HCT116 (cell line): Measurements from ENCODE around the gene AGBL1. TPM values are rescaled to one million over a fixed set of nuclear protein-coding genes. Genes with fewer than 3 reads are reported as not detected.

Source experiments
- ATAC-seq: fragments of 200-7000 bp; cut with Tn5 transposase; 2 replicates; pipeline ENCODE4 v1.9.1; 2020; ENCODE audit warnings: mild to moderate bottlenecking, moderate library complexity
- BruUV-seq: library from RNA; stranded (reverse); fragments of 400-500 nt; replicated peaks from 2 replicates; lab custom pipeline; 2021; lab: Mats Ljungman, UMichigan
- CTCF ChIA-PET: fragments of 300-600 bp; sonication (Branson Sonifier 250); formaldehyde crosslinking; loops from one replicate; lab custom pipeline; 2021; ENCODE audit warnings: antibody characterized with exemption; lab: Charles Lee
- POLR2A ChIA-PET: fragments of 300-600, 350-600 bp; sonication (Branson Sonifier 250); formaldehyde crosslinking; loops from one replicate; lab custom pipeline; 2021; ENCODE audit warnings: antibody characterized with exemption; lab: Charles Lee
- RAD21 ChIA-PET, 2 experiments: fragments of 300-600 bp; sonication (Branson Sonifier 250); formaldehyde crosslinking; loops; one replicate each; lab custom pipeline; 2023; ENCODE audit warnings: low total read pairs in 2 of 2; ENCODE audit not compliant: uncharacterized antibody in 2 of 2, unreplicated experiment in 2 of 2, low non-redundant PET in 1 of 2; lab: Charles Lee
- DNase-seq: peaks from one replicate; pipeline ENCODE4 v3.0.0-alpha.2; 2010; ENCODE audit warnings: low read depth, low spot score
- H2AFZ ChIP-seq: fragments of 200-600 bp; shearing (Covaris generic), sonication (generic); 2 replicates; pipeline ENCODE4 v1.6.1; 2017; ENCODE audit warnings: low read depth, mixed run types, mixed read lengths, antibody characterized with exemption, low read length; ENCODE audit not compliant: poor library complexity, severe bottlenecking
- H3K27ac ChIP-seq: 2 replicates; pipeline ENCODE4 v1.5.1; 2012; ENCODE audit warnings: low read depth, low read length
- H3K27me3 ChIP-seq: fragments of 200-600 bp; sonication (generic); 2 replicates; pipeline ENCODE4 v1.6.1; 2016; ENCODE audit warnings: mixed run types, low read length, mixed read lengths; ENCODE audit not compliant: insufficient read depth
- H3K36me3 ChIP-seq, 2 experiments: fragments of 200-500 bp in 1 of 2; fragments of 200-600 bp in 1 of 2; sonication (Bioruptor generic) in 1 of 2; sonication (generic) in 1 of 2; 2 replicates each; pipeline versions ENCODE4 v1.5.1 to v1.6.1; 2014 to 2016; ENCODE audit warnings: low read length in 2 of 2, inconsistent platforms in 1 of 2, mixed read lengths in 1 of 2, mixed run types in 1 of 2; ENCODE audit not compliant: insufficient read depth in 2 of 2, control insufficient read depth in 1 of 2
- H3K4me1 ChIP-seq, 2 experiments: fragments of 200-600 bp in 1 of 2; sonication (generic) in 1 of 2; 2 replicates each; pipeline versions ENCODE4 v1.5.1 to v1.6.1; 2012 to 2017; ENCODE audit warnings: low read length in 2 of 2, inconsistent platforms in 1 of 2, mild to moderate bottlenecking in 1 of 2, mixed read lengths in 1 of 2, mixed run types in 1 of 2, moderate library complexity in 1 of 2; ENCODE audit not compliant: insufficient read depth in 2 of 2, control insufficient read depth in 1 of 2
- H3K4me2 ChIP-seq: fragments of 200-600 bp; sonication (generic); 2 replicates; pipeline ENCODE4 v1.6.1; 2017; ENCODE audit warnings: mixed run types, low read length, mixed read lengths
- H3K4me3 ChIP-seq, 2 experiments: fragments of 200-600 bp in 1 of 2; sonication (generic) in 1 of 2; replicated peaks in 1 of 2; 2 replicates each; pipeline ENCODE4 v1.5.1; 2011 to 2016; ENCODE audit warnings: low read length in 2 of 2, control low read depth in 1 of 2, low read depth in 1 of 2, mild to moderate bottlenecking in 1 of 2, mixed read lengths in 1 of 2, mixed run types in 1 of 2
- H3K79me2 ChIP-seq: fragments of 200-600 bp; sonication (generic); 2 replicates; pipeline ENCODE4 v1.6.1; 2017; ENCODE audit warnings: mild to moderate bottlenecking, mixed run types, low read length, moderate library complexity, mixed read lengths; ENCODE audit not compliant: insufficient read depth
- H3K9ac ChIP-seq: fragments of 200-600 bp; sonication (generic); 2 replicates; pipeline ENCODE4 v1.6.1; 2016; ENCODE audit warnings: low read length, mixed read lengths
- H3K9me2 ChIP-seq: fragments of 200-600 bp; sonication (generic), shearing (Covaris generic); 2 replicates; pipeline ENCODE4 v1.6.1; 2017; ENCODE audit warnings: mixed run types, mild to moderate bottlenecking, moderate library complexity; ENCODE audit not compliant: insufficient read depth
- H3K9me3 ChIP-seq, 2 experiments: fragments of 200-500 bp in 1 of 2; fragments of 200-600 bp in 1 of 2; sonication (Bioruptor generic) in 1 of 2; sonication (generic) in 1 of 2; 2 replicates each; pipeline ENCODE4 v1.6.1; 2014 to 2017; ENCODE audit warnings: low read length in 2 of 2, mixed read lengths in 2 of 2, inconsistent platforms in 1 of 2, low read depth in 1 of 2, mild to moderate bottlenecking in 1 of 2, mixed run types in 1 of 2, moderate library complexity in 1 of 2; ENCODE audit not compliant: control insufficient read depth in 1 of 2, insufficient read depth in 1 of 2
- H4K20me1 ChIP-seq: fragments of 200-600 bp; sonication (generic), shearing (Covaris generic); 2 replicates; pipeline ENCODE4 v1.6.1; 2017; ENCODE audit warnings: mixed run types, mild to moderate bottlenecking, moderate library complexity; ENCODE audit not compliant: insufficient read depth
- CBX3 ChIP-seq: IDR thresholded peaks from 2 replicates; pipeline ENCODE4 v1.6.1; 2012; ENCODE audit warnings: low read depth
- CEBPB ChIP-seq: IDR thresholded peaks from 2 replicates; pipeline ENCODE4 v1.6.1; 2012; ENCODE audit warnings: low read depth
- EGR1 ChIP-seq: IDR thresholded peaks from 2 replicates; pipeline ENCODE4 v1.6.1; 2012; ENCODE audit warnings: low read depth
- ELF1 ChIP-seq: IDR thresholded peaks from 2 replicates; pipeline ENCODE4 v1.6.1; 2012; ENCODE audit warnings: low read depth, borderline replicate concordance
- EZH2phosphoT487 ChIP-seq: fragments of 200-600 bp; IDR thresholded peaks from 2 replicates; pipeline ENCODE4 v1.6.1; 2018; ENCODE audit warnings: antibody characterized with exemption, borderline replicate concordance
- JUND ChIP-seq: IDR thresholded peaks from 2 replicates; pipeline ENCODE4 v1.6.1; 2012
- POLR2A ChIP-seq: IDR thresholded peaks from 2 replicates; pipeline ENCODE4 v1.7.0; 2011; ENCODE audit warnings: borderline replicate concordance; ENCODE audit not compliant: insufficient read depth, insufficient read length; ENCODE audit errors: extremely low read depth
- RAD21 ChIP-seq: IDR thresholded peaks from 2 replicates; pipeline ENCODE4 v1.6.1; 2012; ENCODE audit warnings: low read depth, mild to moderate bottlenecking
- SIN3A ChIP-seq: IDR thresholded peaks from 2 replicates; pipeline ENCODE4 v1.6.1; 2012; ENCODE audit warnings: low read depth
- YY1 ChIP-seq: IDR thresholded peaks from 2 replicates; pipeline ENCODE4 v1.6.1; 2011; ENCODE audit warnings: low read length, low read depth, moderate library complexity, mild to moderate bottlenecking; ENCODE audit not compliant: insufficient replicate concordance; ENCODE audit errors: extremely low read depth
- ZFX ChIP-seq: fragments of 450-650 bp; IDR thresholded peaks from 2 replicates; pipeline ENCODE4 v1.6.1; 2017
- intact Hi-C: fragments of 100-400 bp; cut with micrococcal nuclease; formaldehyde crosslinking; loops from 2 replicates; pipeline ENCODE4 v1.10.0; 2022
- total RNA-seq: library from RNA; stranded (reverse); gene quantifications from one replicate; pipeline ENCODE4 v1.2.1, GENCODE V29; 2021; ENCODE audit not compliant: unreplicated experiment
- TF ChIP-seq, protein P1 (sequence below): IDR thresholded peaks from 2 replicates; pipeline ENCODE4 v1.6.1; 2012
- TF ChIP-seq, protein P2 (sequence below), 3 experiments: fragments of 200-600 bp in 1 of 3; sonication (generic) in 1 of 3; IDR thresholded peaks in 2 of 3; conservative IDR thresholded peaks in 1 of 3; 2 replicates each; pipeline ENCODE4 v1.5.1; 2012 to 2017; ENCODE audit warnings: low read depth in 2 of 3, low read length in 2 of 3, antibody characterized with exemption in 1 of 3, borderline replicate concordance in 1 of 3, control low read depth in 1 of 3, mild to moderate bottlenecking in 1 of 3, mixed read lengths in 1 of 3, mixed run types in 1 of 3, moderate library complexity in 1 of 3; ENCODE audit not compliant: insufficient read depth in 1 of 3
- TF ChIP-seq, protein P3 (sequence below): IDR thresholded peaks from 2 replicates; pipeline ENCODE4 v1.6.1; 2012; ENCODE audit warnings: low read depth

AGBL1 gene
- total RNA-seq, 1 experiment from 2014 or later, result not detected

DNA sequence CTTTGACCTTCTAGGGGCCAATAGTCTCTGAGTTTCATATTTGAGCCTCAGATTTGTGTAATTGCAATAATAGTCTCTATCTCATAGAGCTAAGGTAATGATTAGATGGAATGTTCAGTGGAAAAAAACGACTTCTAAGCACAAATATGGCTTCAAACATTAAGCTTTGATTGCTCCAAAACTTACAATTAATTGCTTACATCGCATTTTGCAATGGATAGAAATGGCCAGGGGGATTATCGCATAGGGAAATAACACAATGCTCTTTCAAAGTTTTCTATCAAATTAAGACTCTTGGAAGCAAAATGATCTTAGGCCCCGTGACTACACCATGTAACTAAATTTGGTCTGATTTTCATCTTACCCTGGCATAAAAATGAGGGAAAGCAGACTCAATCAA, 888.6 kb downstream of the AGBL1 start:
- RAD21 ChIA-PET, result no interaction called here

More for the DNA sequence above, 888.6 kb downstream of the AGBL1 start:
- no peaks in the 10 kb centered on the region for H3K9me2 ChIP-seq
- no peaks in the 10 kb centered on the region for H3K36me3 ChIP-seq
- no peak overlapping the region for H3K27ac ChIP-seq
- H4K20me1 ChIP-seq, result no peaks in the 10 kb centered on the region
- no peak for DNase-seq
- H3K4me2 ChIP-seq, result no peak overlapping the region
- H3K4me1 ChIP-seq, result no peaks in the 10 kb centered on the region
- peaks cover 12 to 22% of the 10 kb centered on the region in 2 experiments; a peak in 2 of 4 replicates for H3K9me3 ChIP-seq
- H3K27me3 ChIP-seq, result no peaks in the 10 kb centered on the region
- no peak for ATAC-seq
- H2AFZ ChIP-seq, result no peak overlapping the region
- CTCF ChIA-PET, result no interaction called here
- intact Hi-C loops, result no loop called here
- H3K4me3 ChIP-seq, result no peak overlapping the region
- H3K79me2 ChIP-seq, result no peaks in the 10 kb centered on the region
- BruUV-seq, result no TSS peak
- TF ChIP-seq RAD21, result no peak
- no peak for TF ChIP-seq EZH2phosphoT487
- TF ChIP-seq ZFX, result no peak
- no peak for TF ChIP-seq ELF1
- TF ChIP-seq, protein P1, sequence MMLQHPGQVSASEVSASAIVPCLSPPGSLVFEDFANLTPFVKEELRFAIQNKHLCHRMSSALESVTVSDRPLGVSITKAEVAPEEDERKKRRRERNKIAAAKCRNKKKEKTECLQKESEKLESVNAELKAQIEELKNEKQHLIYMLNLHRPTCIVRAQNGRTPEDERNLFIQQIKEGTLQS, result no peak
- TF ChIP-seq YY1, result no peak
- no peak for TF ChIP-seq CEBPB
- TF ChIP-seq SIN3A, result no peak
- TF ChIP-seq EGR1, result no peak
- TF ChIP-seq, protein P2, sequence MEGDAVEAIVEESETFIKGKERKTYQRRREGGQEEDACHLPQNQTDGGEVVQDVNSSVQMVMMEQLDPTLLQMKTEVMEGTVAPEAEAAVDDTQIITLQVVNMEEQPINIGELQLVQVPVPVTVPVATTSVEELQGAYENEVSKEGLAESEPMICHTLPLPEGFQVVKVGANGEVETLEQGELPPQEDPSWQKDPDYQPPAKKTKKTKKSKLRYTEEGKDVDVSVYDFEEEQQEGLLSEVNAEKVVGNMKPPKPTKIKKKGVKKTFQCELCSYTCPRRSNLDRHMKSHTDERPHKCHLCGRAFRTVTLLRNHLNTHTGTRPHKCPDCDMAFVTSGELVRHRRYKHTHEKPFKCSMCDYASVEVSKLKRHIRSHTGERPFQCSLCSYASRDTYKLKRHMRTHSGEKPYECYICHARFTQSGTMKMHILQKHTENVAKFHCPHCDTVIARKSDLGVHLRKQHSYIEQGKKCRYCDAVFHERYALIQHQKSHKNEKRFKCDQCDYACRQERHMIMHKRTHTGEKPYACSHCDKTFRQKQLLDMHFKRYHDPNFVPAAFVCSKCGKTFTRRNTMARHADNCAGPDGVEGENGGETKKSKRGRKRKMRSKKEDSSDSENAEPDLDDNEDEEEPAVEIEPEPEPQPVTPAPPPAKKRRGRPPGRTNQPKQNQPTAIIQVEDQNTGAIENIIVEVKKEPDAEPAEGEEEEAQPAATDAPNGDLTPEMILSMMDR (IDR thresholded peaks at IDR 0.05 in 2 of 3, conservative IDR thresholded peaks at IDR 0.05 in 1 of 3; ENCODE audit: borderline replicate concordance in 1 of 3, insufficient read depth in 1 of 3, low read depth in 2 of 3, low read length in 2 of 3), result no peak
- TF ChIP-seq, protein P3, sequence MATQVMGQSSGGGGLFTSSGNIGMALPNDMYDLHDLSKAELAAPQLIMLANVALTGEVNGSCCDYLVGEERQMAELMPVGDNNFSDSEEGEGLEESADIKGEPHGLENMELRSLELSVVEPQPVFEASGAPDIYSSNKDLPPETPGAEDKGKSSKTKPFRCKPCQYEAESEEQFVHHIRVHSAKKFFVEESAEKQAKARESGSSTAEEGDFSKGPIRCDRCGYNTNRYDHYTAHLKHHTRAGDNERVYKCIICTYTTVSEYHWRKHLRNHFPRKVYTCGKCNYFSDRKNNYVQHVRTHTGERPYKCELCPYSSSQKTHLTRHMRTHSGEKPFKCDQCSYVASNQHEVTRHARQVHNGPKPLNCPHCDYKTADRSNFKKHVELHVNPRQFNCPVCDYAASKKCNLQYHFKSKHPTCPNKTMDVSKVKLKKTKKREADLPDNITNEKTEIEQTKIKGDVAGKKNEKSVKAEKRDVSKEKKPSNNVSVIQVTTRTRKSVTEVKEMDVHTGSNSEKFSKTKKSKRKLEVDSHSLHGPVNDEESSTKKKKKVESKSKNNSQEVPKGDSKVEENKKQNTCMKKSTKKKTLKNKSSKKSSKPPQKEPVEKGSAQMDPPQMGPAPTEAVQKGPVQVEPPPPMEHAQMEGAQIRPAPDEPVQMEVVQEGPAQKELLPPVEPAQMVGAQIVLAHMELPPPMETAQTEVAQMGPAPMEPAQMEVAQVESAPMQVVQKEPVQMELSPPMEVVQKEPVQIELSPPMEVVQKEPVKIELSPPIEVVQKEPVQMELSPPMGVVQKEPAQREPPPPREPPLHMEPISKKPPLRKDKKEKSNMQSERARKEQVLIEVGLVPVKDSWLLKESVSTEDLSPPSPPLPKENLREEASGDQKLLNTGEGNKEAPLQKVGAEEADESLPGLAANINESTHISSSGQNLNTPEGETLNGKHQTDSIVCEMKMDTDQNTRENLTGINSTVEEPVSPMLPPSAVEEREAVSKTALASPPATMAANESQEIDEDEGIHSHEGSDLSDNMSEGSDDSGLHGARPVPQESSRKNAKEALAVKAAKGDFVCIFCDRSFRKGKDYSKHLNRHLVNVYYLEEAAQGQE, result no peak
- TF ChIP-seq JUND, result no peak
- TF ChIP-seq POLR2A, result no peak
- TF ChIP-seq CBX3, result no peak
- TF ChIP-seq, all 23 proteins: peak for 0
- H3K9ac ChIP-seq, result no peak overlapping the region
- POLR2A ChIA-PET, result no interaction called here
